ENCODE data around the gene CDH26.
A peak's percentile ranks its signal among the peaks of the same experiment; 100 is the strongest.

Gene CDH26

GRCh38 chr20:59958123-59958522 is at the start of gene CDH26:
Gene CDH26 (plus strand): TSS chr20:59958423. CDS start chr20:59958727, 304 bp downstream.
- DNase-seq, result peak; percentile 19

- DNase-seq, result no peak
Measured at GRCh38 chr20:59908855-59909254, 49.4 kb upstream of the CDH26 start.

GRCh38 chr20:59911041-59911440 is 47.2 kb upstream of the CDH26 start:
- no peak for DNase-seq

GRCh38 chr20:59912609-59913008 is 45.6 kb upstream of the CDH26 start:
- DNase-seq, result no peak

GRCh38 chr20:59920944-59921343 is 37.3 kb upstream of the CDH26 start:
- DNase-seq, result no peak

GRCh38 chr20:59923514-59923913 is 34.7 kb upstream of the CDH26 start:
- no peak for DNase-seq

GRCh38 chr20:59925359-59925758 is 32.9 kb upstream of the CDH26 start:
- no peak for DNase-seq

GRCh38 chr20:59925899-59926298 is 32.3 kb upstream of the CDH26 start:
- DNase-seq, result no peak

GRCh38 chr20:59931511-59932312 is 26.5 kb upstream of the CDH26 start:
- DNase-seq, result no peak

- no peak for DNase-seq
Measured at GRCh38 chr20:59932616-59933295, 25.5 kb upstream of the CDH26 start.

- DNase-seq, result peak; percentile 77
Measured at GRCh38 chr20:59933296-59933848, 24.9 kb upstream of the CDH26 start, which contains the start of gene SYCP2. Gene SYCP2 (minus strand): TSS chr20:59933637. CDS start chr20:59922413, 11,224 bp downstream.

GRCh38 chr20:59933849-59934585 is 24.2 kb upstream of the CDH26 start:
- peak; percentile 82 for DNase-seq

- DNase-seq, result no peak
Measured at GRCh38 chr20:59935457-59936185, 22.6 kb upstream of the CDH26 start.

- DNase-seq, result no peak
Measured at GRCh38 chr20:59936409-59936808, 21.8 kb upstream of the CDH26 start.

- no peak for DNase-seq
Measured at GRCh38 chr20:59937150-59937549, 21.1 kb upstream of the CDH26 start.

- no peak for DNase-seq
Measured at GRCh38 chr20:59938221-59938620, 20.0 kb upstream of the CDH26 start.

- no peak for DNase-seq
Measured at GRCh38 chr20:59938696-59939051, 19.5 kb upstream of the CDH26 start.

GRCh38 chr20:59939052-59939878 is 19.0 kb upstream of the CDH26 start:
- no peak for DNase-seq

GRCh38 chr20:59939879-59940128 is 18.4 kb upstream of the CDH26 start:
- no peak for DNase-seq

GRCh38 chr20:59940129-59940955 is 17.9 kb upstream of the CDH26 start, which contains the start of the genes FAM217B and PPP1R3D:
Gene FAM217B (plus strand): TSS chr20:59940389. CDS start chr20:59943944, 3,555 bp downstream.
Gene PPP1R3D (minus strand): TSS chr20:59940305. CDS start chr20:59939931, 374 bp downstream.
- peak; percentile 95 for DNase-seq

GRCh38 chr20:59940956-59941294 is 17.3 kb upstream of the CDH26 start:
- DNase-seq, result no peak

Measured in NCI-H146 (cell line).